Coronary artery (tissue), 2 donors: ENCODE data around the gene SLC12A6.
"Not testable (repeated sequence)": the region's sequence is repeated elsewhere in the genome, so short reads cannot be mapped to it uniquely, and the experiment has no call there.

Experiments
- DNase-seq: peaks from one replicate; pipeline ENCODE4 v3.0.0-alpha.2; 2017; ENCODE audit warnings: low spot score
- H3K27ac ChIP-seq, 2 donors: fragments of 200-600 bp; sonication (generic); one replicate each; pipeline ENCODE4 v1.5.1; 2016 to 2019
- H3K4me3 ChIP-seq: fragments of 200-600 bp; sonication (generic); 2 replicates; pipeline ENCODE4 v1.5.1; 2016; ENCODE audit warnings: mild to moderate bottlenecking, moderate library complexity
- TF ChIP-seq, protein P1 (sequence below): fragments of 200-600 bp; sonication (generic); IDR thresholded peaks from one replicate; pipeline ENCODE4 v1.5.1; 2019; ENCODE audit warnings: antibody characterized with exemption

The SLC12A6 gene

DNA sequence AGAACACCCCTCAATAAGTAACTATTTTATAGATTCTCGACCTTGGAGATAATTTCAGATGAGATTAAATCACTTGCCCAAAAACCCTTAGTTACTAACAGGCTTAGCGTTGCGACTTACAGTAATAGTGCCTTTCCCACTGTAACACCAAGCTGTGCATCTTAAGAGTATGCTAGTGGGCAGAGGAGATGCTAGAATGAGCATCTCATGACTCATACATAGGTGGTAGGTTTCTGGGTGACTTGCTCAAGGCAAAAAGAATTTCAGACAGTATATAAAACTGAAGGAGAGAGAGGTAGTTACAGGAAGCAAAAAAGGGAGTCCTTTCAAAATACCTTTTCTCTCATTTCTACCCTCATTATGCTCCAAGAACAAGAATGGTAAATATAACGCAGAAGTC lies 131.6 kb downstream of the SLC12A6 start:
- DNase-seq: no peak
- H3K4me3 ChIP-seq: no peak overlapping the region
- TF ChIP-seq, protein P1, sequence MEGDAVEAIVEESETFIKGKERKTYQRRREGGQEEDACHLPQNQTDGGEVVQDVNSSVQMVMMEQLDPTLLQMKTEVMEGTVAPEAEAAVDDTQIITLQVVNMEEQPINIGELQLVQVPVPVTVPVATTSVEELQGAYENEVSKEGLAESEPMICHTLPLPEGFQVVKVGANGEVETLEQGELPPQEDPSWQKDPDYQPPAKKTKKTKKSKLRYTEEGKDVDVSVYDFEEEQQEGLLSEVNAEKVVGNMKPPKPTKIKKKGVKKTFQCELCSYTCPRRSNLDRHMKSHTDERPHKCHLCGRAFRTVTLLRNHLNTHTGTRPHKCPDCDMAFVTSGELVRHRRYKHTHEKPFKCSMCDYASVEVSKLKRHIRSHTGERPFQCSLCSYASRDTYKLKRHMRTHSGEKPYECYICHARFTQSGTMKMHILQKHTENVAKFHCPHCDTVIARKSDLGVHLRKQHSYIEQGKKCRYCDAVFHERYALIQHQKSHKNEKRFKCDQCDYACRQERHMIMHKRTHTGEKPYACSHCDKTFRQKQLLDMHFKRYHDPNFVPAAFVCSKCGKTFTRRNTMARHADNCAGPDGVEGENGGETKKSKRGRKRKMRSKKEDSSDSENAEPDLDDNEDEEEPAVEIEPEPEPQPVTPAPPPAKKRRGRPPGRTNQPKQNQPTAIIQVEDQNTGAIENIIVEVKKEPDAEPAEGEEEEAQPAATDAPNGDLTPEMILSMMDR: no peak

DNA sequence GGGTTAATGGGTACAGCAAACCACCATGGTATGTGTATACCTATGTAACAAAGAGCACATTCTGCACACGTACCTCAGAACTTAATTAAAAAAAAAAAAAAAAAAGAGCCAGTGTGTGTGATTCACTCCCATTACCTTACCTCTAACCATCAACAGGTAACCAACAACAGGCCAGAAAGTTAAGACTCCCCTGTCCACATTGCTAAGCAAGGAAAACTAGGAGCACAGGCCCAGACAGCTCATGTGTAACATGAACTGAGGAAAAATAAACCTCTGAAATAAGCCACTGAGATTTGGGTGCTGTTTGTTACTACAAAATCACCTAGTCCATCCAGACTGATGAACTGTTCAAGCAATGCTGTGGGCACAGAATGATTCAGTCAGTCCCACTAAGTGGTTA lies 133.6 kb downstream of the SLC12A6 start:
- no peak for DNase-seq
- Histone ChIP-seq H3K27ac (no peak overlapping the region), H3K4me3 (no peak overlapping the region)
- TF ChIP-seq, protein P1: no peak

More for the DNA sequence above, 131.6 kb downstream of the SLC12A6 start:
- H3K27ac ChIP-seq: no peak overlapping the region

DNA sequence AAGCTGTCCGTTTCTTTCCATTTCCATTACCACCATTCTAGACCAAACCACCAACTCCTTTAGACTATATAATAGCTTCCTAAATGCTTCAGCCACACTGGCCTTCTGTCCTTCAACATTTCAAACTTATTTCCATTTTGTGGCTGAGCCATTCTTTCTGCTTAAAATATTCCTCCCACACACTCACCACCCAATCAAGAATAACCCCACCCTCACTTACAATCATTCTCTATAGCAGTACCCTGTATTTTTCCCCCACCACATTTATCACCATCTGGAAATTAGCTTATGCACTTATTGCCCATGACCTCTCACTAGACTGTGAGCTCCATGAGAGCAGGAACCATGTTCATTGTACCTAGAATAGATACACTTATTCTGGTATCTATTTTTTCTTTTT lies 134.3 kb downstream of the SLC12A6 start:
- TF ChIP-seq, protein P1: no peak
- no peak overlapping the region for H3K4me3 ChIP-seq
- no peak overlapping the region for H3K27ac ChIP-seq
- DNase-seq: no peak

DNA sequence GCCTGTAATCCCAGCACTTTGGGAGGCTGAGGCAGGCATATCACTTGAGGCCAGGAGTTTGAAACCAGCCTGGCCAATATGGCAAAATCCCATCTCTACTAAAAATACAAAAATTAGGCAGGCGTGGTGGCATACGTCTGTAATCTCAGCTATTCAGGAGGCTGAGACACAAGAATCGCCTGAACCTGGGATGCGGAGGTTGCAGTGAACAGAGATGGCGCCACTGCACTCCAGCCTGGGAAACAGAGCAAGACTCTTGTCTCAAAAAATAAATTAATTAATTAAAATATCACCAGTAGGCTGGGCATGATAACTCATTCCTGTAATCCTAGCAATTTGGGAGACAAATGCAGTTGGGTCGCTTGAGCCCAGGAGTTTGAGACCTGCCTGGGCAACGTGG lies 144.3 kb downstream of the SLC12A6 start:
- DNase-seq, H3K27ac ChIP-seq, H3K4me3 ChIP-seq: not testable (repeated sequence)

DNA sequence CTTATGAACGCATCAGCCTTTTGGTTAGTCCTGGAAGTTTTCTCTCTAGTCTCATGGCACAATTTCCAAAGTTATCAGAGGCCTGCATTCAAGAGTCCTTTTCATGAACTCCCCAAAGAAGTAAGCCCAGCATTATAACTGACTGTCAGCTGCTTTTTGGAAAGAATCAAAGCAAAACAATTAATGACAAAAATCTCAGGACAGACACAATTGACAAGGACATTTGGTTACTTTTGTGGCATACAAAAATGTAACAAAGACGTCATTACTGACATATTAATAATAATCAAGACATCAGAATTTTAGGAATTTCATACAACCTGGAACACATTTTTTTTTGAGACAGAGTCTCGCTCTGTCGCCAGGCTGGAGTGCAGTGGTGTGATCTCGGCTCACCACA lies 148.9 kb downstream of the SLC12A6 start:
- Histone ChIP-seq H3K4me3 (no peak overlapping the region), H3K27ac (no peak overlapping the region)
- DNase-seq: no peak
- TF ChIP-seq, protein P1: no peak

DNA sequence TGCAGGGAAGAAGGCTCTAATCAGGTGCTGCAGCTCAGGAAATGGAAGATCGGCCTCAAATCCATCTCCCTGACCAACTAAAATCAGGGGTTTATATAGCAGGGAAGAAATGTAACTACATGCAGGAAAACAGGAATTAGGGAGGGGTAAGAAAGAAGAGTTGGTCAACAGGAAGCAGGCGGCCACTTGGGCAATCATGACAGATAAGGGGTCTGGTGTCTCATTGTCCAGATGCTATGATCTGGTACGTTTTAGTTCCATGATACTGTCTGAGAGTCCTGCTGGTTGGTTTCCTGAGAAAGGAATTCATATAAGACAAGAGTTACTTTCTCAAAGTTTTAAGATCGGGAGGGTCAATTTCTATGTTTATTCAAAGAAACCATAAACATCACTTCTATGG lies 151.9 kb downstream of the SLC12A6 start:
- no peak overlapping the region for H3K27ac ChIP-seq
- TF ChIP-seq, protein P1: no peak
- H3K4me3 ChIP-seq: no peak overlapping the region
- DNase-seq: no peak

DNA sequence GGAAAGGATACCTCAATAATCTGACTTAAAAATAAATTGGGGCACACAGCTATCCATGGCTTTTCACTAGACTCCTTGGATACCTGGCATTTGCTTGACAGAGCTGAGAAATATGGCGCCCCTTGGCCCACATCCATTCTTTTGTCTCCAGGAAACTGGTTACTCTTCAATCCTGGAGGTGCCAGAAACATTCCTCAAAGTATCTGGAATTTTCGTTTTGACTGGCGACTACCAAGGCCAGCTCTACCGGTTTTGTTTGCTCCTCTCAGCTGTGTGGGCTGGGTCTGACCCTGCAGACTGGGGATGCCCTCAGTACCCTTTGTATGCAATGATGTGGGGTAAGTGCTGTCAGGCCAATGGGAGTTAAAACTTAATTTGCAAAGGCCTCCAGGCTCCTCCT lies 154.6 kb downstream of the SLC12A6 start:
- DNase-seq: no peak
- TF ChIP-seq, protein P1: no peak
- H3K27ac ChIP-seq: no peak overlapping the region

More for the DNA sequence above, 154.6 kb downstream of the SLC12A6 start:
- no peak overlapping the region for H3K4me3 ChIP-seq
